Measurements from ENCODE around the gene IP6K3. TPM values are rescaled to one million over a fixed set of nuclear protein-coding genes. Genes with fewer than 3 reads are reported as not detected.

IP6K3 gene
- polyA plus RNA-seq, 1 donor (not counting 4 experiments of a cell fraction or from before 2014, with no cell fraction given) = not detected

DNA sequence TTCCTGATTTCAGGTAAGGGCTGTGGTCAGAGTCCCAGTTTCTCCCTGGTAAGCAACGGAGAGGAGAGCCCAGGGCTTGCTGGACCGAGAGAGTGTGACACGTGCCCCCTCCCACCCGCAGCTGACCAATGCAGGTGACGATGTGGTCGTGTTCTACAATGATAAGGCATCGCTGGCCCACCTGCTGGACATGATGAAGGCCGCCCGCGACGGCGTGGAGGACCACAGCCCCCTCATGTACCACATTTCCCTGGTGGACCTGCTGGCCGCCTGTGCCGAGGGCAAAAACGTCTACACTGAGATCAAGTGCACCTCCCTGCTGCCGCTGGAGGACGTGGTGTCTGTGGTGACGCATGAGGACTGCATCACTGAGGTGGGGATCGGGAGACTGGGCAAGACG, 66.9 kb downstream of the IP6K3 start:
- DNase-seq (ENCODE audit: low read depth, low spot score) = no peak
- Histone ChIP-seq H3K9me3 (ENCODE audit: control insufficient read depth, low read depth, low read length) (no peaks in the 10 kb centered on the region), H3K4me2 (ENCODE audit: control insufficient read depth, extremely low read depth, insufficient read depth, low read depth, low read length) (no peak overlapping the region), H3K27me3 (ENCODE audit: control insufficient read depth, extremely low read depth, insufficient read depth, low read length) (no peaks in the 10 kb centered on the region), H3K9ac (ENCODE audit: control insufficient read depth, extremely low read depth, insufficient read depth, low read length) (no peak overlapping the region), H3K79me2 (ENCODE audit: control insufficient read depth, insufficient read depth, low read length) (no peaks in the 10 kb centered on the region), H3K4me1 (ENCODE audit: control insufficient read depth, extremely low read depth, insufficient read depth, low read length) (no peaks in the 10 kb centered on the region), H3K9me1 (ENCODE audit: control insufficient read depth, extremely low read depth, insufficient read depth, low read length) (no peaks in the 10 kb centered on the region), H4K20me1 (ENCODE audit: control insufficient read depth, extremely low read depth, insufficient read depth, low read length) (no peaks in the 10 kb centered on the region), H3K36me3 (ENCODE audit: control insufficient read depth in 2 of 2, extremely low read depth in 1 of 2, insufficient read depth in 2 of 2, low read length in 2 of 2) (peaks cover 54 to 64% of the 10 kb centered on the region in 2 experiments), H2AFZ (ENCODE audit: control insufficient read depth, low read length) (no peak overlapping the region), H3K4me3 (ENCODE audit: control insufficient read depth in 2 of 3, extremely low read depth in 1 of 3, insufficient read depth in 2 of 3, low read depth in 1 of 3, low read length in 3 of 3) (no peak overlapping the region), H3K27ac (ENCODE audit: control insufficient read depth, insufficient read depth, low read length) (no peak overlapping the region)
- dilution Hi-C loops (cut with MboI; ENCODE audit: extremely low pct_ligation_motif_present, low sequenced_read_pairs) = no loop called here
- FAIRE-seq = no peak
- TF ChIP-seq EZH2 (IDR thresholded peaks at IDR 0.05; ENCODE audit: low read length) (no peak), CTCF (optimal IDR thresholded peaks at IDR 0.05 in 1 of 3, IDR thresholded peaks at IDR 0.05 in 1 of 3, conservative IDR thresholded peaks at IDR 0.05 in 1 of 3; ENCODE audit: extremely low read depth in 1 of 3, insufficient read depth in 2 of 3, low read length in 3 of 3) (no peak)

DNA sequence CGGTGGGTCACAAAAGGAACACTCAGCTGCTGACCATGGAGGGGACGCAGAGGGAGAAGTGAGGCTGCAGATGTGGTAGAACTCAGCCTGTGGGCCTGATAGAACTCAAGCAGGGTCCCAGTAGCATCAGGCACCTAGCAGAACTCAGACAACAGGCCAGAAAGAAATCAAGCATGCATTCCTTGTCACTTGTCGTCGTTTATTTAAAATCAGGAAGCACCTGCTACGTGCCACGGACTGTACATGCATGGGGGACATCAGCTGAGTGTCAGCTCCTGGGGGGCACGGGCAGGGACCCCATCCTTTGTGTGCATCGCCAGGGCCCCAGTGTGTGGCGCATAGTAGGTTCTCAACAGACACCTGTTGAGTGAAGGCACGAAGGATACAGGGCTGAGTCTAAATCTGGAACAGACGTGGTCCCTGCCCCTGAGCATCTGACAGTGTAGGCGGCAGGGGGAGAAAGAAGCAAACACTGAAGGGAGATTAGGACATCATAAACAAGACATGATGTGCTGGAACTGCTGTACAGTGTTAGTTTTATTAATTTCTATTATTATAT, 67.7 kb downstream of the IP6K3 start:
- TF ChIP-seq EZH2 (IDR thresholded peaks at IDR 0.05; ENCODE audit: low read length) = no peak
- no peak for TF ChIP-seq CTCF (optimal IDR thresholded peaks at IDR 0.05 in 1 of 3, IDR thresholded peaks at IDR 0.05 in 1 of 3, conservative IDR thresholded peaks at IDR 0.05 in 1 of 3; ENCODE audit: extremely low read depth in 1 of 3, insufficient read depth in 2 of 3, low read length in 3 of 3)
- no peak for FAIRE-seq
- no peak for DNase-seq (ENCODE audit: low read depth, low spot score)
- Histone ChIP-seq H3K27me3 (ENCODE audit: control insufficient read depth, extremely low read depth, insufficient read depth, low read length) (no peaks in the 10 kb centered on the region), H3K4me3 (ENCODE audit: control insufficient read depth in 2 of 3, extremely low read depth in 1 of 3, insufficient read depth in 2 of 3, low read depth in 1 of 3, low read length in 3 of 3) (no peak overlapping the region), H3K79me2 (ENCODE audit: control insufficient read depth, insufficient read depth, low read length) (no peaks in the 10 kb centered on the region), H3K9ac (ENCODE audit: control insufficient read depth, extremely low read depth, insufficient read depth, low read length) (no peak overlapping the region), H3K4me2 (ENCODE audit: control insufficient read depth, extremely low read depth, insufficient read depth, low read depth, low read length) (no peak overlapping the region), H2AFZ (ENCODE audit: control insufficient read depth, low read length) (no peak overlapping the region), H3K27ac (ENCODE audit: control insufficient read depth, insufficient read depth, low read length) (no peak overlapping the region), H4K20me1 (ENCODE audit: control insufficient read depth, extremely low read depth, insufficient read depth, low read length) (no peaks in the 10 kb centered on the region), H3K4me1 (ENCODE audit: control insufficient read depth, extremely low read depth, insufficient read depth, low read length) (no peaks in the 10 kb centered on the region), H3K9me3 (ENCODE audit: control insufficient read depth, low read depth, low read length) (no peaks in the 10 kb centered on the region), H3K36me3 (ENCODE audit: control insufficient read depth in 2 of 2, extremely low read depth in 1 of 2, insufficient read depth in 2 of 2, low read length in 2 of 2) (peaks cover 59 to 61% of the 10 kb centered on the region in 2 experiments), H3K9me1 (ENCODE audit: control insufficient read depth, extremely low read depth, insufficient read depth, low read length) (no peaks in the 10 kb centered on the region)
- dilution Hi-C loops (cut with MboI; ENCODE audit: extremely low pct_ligation_motif_present, low sequenced_read_pairs) = no loop called here

Measured in keratinocyte (primary cell).